Left hindlimb (tissue), 1 donor: Measurements from ENCODE around the gene NDUFB8.

Source experiments
- DNase-seq: peaks from one replicate; pipeline ENCODE4 v3.0.0-alpha.2; 2018

The NDUFB8 gene

GRCh38 chr10:100535715-100536353 is 6.2 kb upstream of the NDUFB8 start, which contains the start of gene HIF1AN:
Gene HIF1AN (plus strand): TSS chr10:100535943. CDS start chr10:100535959, 16 bp downstream.
- peak; percentile 91 for DNase-seq

GRCh38 chr10:100535338-100535714 is 5.7 kb upstream of the NDUFB8 start:
- no peak for DNase-seq

- DNase-seq, result no peak
Measured at GRCh38 chr10:100534726-100535125, 5.1 kb upstream of the NDUFB8 start.

GRCh38 chr10:100531761-100532160 is 2.1 kb upstream of the NDUFB8 start:
- DNase-seq, result no peak

- peak; percentile 50 for DNase-seq
Measured at GRCh38 chr10:100528921-100529474, 673 bp downstream of the NDUFB8 start.

GRCh38 chr10:100528123-100528886 is 1.4 kb downstream of the NDUFB8 start:
- no peak for DNase-seq

GRCh38 chr10:100524638-100525037 is 5.0 kb downstream of the NDUFB8 start:
- no peak for DNase-seq

- no peak for DNase-seq
Measured at GRCh38 chr10:100524206-100524605, 5.5 kb downstream of the NDUFB8 start.

- no peak for DNase-seq
Measured at GRCh38 chr10:100522945-100523344, 6.7 kb downstream of the NDUFB8 start.

GRCh38 chr10:100522107-100522801 is 7.4 kb downstream of the NDUFB8 start:
- DNase-seq, result no peak

- no peak for DNase-seq
Measured at GRCh38 chr10:100520811-100521210, 8.9 kb downstream of the NDUFB8 start.

GRCh38 chr10:100519311-100520051 is 10.2 kb downstream of the NDUFB8 start, which contains the start of gene SEC31B:
Gene SEC31B (minus strand): TSS chr10:100519861. CDS start chr10:100516952, 2,909 bp downstream.
- DNase-seq, result no peak

GRCh38 chr10:100518761-100519241 is 10.9 kb downstream of the NDUFB8 start:
- DNase-seq, result no peak

GRCh38 chr10:100516847-100517246 is 12.8 kb downstream of the NDUFB8 start:
- DNase-seq, result no peak

- DNase-seq, result no peak
Measured at GRCh38 chr10:100515612-100516011, 14.1 kb downstream of the NDUFB8 start.

GRCh38 chr10:100510533-100511308 is 18.9 kb downstream of the NDUFB8 start:
- no peak for DNase-seq

GRCh38 chr10:100509241-100509840 is 20.3 kb downstream of the NDUFB8 start:
- no peak for DNase-seq

- no peak for DNase-seq
Measured at GRCh38 chr10:100508691-100509150, 20.9 kb downstream of the NDUFB8 start.

GRCh38 chr10:100508266-100508665 is 21.4 kb downstream of the NDUFB8 start:
- no peak for DNase-seq

- no peak for DNase-seq
Measured at GRCh38 chr10:100507357-100507732, 22.3 kb downstream of the NDUFB8 start.
